Astrocyte (in vitro differentiated cells and primary cell): ENCODE measurements around the gene DENND5B.

ENCODE experiments used
- EZH2 ChIP-seq: IDR thresholded peaks from 2 replicates; pipeline ENCODE4 v1.6.1; 2012; ENCODE audit warnings: mild to moderate bottlenecking, low read length, inconsistent platforms; ENCODE audit not compliant: insufficient read depth
- TF ChIP-seq, protein P1 (sequence below): IDR thresholded peaks from 2 replicates; pipeline ENCODE4 v1.5.1; 2011; ENCODE audit warnings: low read depth, mild to moderate bottlenecking, inconsistent platforms, low read length, moderate library complexity; ENCODE audit not compliant: insufficient read depth

DNA sequence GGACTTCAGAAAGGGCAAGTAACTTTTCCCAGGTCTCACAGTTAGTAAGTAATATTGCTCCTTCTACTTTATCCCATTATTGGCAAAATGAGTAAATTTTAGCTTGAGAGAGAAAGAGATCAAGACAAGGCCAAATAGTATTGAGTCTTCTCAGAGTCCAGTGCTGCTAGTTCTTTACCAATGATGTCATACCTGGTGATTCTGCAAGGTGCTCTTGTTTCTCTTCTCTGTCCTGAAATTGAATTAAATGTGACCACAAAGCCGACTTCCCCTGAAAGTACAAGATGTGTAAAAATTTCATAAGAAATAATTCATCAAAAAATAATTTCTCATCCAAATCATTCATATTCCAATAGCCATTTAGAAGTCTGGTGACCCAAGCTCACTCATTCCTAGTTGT, 167.5 kb downstream of the DENND5B start:
- no peak for TF ChIP-seq EZH2
- TF ChIP-seq, protein P1, sequence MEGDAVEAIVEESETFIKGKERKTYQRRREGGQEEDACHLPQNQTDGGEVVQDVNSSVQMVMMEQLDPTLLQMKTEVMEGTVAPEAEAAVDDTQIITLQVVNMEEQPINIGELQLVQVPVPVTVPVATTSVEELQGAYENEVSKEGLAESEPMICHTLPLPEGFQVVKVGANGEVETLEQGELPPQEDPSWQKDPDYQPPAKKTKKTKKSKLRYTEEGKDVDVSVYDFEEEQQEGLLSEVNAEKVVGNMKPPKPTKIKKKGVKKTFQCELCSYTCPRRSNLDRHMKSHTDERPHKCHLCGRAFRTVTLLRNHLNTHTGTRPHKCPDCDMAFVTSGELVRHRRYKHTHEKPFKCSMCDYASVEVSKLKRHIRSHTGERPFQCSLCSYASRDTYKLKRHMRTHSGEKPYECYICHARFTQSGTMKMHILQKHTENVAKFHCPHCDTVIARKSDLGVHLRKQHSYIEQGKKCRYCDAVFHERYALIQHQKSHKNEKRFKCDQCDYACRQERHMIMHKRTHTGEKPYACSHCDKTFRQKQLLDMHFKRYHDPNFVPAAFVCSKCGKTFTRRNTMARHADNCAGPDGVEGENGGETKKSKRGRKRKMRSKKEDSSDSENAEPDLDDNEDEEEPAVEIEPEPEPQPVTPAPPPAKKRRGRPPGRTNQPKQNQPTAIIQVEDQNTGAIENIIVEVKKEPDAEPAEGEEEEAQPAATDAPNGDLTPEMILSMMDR = no peak
